CD1c-positive myeloid dendritic cell (primary cell): ENCODE results near the gene MCEE.
A peak's percentile ranks its signal among the peaks of the same experiment; 100 is the strongest.
"Not testable (repeated sequence)": the region's sequence is repeated elsewhere in the genome, so short reads cannot be mapped to it uniquely, and the experiment has no call there.

Experiments
- DNase-seq: peaks from one replicate; pipeline ENCODE4 v3.0.0-alpha.2; 2016; ENCODE audit errors: extremely low spot score

Gene MCEE

GRCh38 chr2:71126957-71127356, 3.1 kb downstream of the MCEE start:
- DNase-seq: no peak

GRCh38 chr2:71125506-71126294, 4.3 kb downstream of the MCEE start:
- DNase-seq: no peak

- DNase-seq: no peak
Measured at GRCh38 chr2:71122387-71123298, 7.4 kb downstream of the MCEE start.

GRCh38 chr2:71121479-71121878, 8.6 kb downstream of the MCEE start:
- no peak for DNase-seq

- no peak for DNase-seq
Measured at GRCh38 chr2:71120195-71120594, 9.8 kb downstream of the MCEE start.

- DNase-seq: no peak
Measured at GRCh38 chr2:71117063-71117462, 13.0 kb downstream of the MCEE start.

DNA sequence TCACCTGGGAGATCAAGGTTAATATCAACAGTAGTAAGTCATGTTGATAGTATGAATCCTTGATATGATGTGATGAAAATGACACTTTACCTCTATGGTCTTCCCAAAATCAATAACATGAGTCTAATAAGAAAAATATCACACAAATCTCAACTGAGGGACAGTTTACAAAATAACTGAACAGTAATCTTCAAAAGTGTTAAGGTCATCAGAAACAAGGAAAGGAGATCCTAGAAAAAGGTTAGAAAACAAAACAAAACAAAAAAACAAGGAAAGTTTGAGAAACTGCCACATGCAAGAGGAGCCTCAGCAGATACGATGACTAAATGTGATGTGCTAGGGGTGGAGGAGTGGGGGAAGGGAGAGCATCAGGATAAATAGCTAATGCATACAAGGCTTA, 16.2 kb downstream of the MCEE start:
- DNase-seq: no peak

- DNase-seq: no peak
Measured at GRCh38 chr2:71108091-71108490, 21.9 kb downstream of the MCEE start.

DNA sequence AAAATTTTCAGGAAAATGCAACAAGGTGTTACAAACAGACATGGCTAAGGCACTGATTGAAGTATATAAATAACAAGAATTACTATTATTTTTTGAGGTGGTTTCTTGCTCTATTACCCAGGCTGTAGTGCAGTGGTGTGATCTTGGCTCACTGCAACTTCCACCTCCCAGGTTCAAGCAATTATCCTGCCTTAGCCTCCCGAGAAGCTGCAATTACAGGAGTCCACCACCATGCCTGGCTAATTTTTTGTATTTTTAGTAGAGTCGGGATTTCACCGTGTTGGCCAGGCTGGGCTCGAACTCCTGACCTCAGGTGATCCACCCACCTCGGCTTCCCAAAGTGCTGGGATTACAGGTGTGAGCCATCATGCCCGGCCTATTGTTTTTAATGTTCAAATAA, 23.6 kb downstream of the MCEE start:
- DNase-seq: not testable (repeated sequence)

- no peak for DNase-seq
Measured at GRCh38 chr2:71103809-71104208, 26.2 kb downstream of the MCEE start.

DNA sequence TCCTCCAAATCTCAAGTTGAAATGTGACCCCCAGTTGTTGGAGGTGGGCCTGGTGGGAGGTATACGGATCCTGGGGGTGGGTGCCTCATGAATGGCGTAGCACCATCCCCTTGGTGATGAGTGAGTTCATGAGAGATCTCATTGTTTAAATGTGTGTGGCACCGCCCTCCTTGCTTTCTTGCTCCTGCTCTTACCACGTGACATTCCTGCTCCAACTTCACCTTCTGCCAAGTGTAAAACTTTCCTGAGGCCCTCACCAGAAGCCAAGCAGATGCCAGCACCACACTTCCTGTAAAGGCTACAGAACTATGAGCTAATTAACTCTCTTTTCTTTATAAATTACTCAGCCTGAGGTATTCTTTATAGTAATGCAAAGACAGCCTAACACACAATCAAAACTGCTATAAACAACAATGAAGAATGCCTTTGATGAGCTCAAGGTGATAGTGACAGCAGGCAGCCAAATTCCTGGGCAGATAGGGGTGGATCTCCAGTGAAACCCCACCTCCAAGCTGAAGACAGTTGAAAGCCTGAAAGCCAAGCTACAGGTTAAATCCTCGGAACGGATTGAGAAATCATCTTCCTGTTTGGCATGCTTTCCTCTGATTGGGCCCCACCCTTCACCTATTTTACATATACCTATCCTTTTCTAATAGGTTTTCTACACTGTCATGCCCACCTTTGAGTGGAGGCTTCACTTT, 26.9 kb downstream of the MCEE start:
- no peak for DNase-seq

GRCh38 chr2:71101656-71102055, 28.4 kb downstream of the MCEE start:
- DNase-seq: no peak

GRCh38 chr2:71100195-71100964, 29.6 kb downstream of the MCEE start:
- DNase-seq: peak; percentile 59

DNA sequence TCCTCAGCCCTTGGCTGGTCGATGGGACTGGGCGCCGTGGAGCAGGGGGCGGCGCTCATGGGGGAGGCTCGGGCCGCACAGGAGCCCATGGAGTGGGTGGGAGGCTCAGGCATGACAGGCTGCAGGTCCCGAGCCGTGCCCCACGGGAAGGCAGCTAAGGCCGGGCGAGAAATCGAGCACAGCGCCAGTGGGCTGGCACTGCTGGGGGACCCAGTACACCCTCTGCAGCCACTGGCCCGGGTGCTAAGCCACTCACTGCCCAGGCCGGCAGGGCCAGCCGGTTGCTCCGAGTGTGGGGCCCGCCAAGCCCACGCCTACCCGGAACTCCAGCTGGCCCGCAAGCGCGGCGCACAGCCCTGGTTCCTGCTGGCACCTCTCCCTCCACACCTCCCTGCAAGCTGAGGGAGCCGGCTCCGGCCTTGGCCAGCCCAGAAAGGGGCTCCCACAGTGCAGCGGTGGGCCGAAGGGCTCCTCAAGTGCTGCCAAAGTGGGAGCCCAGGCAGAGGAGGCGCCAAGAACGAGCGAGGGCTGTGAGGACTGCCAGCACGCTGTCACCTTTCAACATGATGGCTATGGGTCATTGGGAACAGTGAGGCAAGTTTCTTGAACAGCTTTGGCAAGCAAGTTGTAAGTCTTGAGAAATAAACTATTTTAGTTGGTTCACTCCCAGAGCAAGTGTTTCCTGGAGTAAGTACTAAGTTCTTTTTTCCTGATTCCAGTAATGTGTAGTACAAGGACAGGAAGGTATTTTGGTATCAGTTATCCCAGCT, 37.4 kb downstream of the MCEE start:
- DNase-seq: not testable (repeated sequence)

DNA sequence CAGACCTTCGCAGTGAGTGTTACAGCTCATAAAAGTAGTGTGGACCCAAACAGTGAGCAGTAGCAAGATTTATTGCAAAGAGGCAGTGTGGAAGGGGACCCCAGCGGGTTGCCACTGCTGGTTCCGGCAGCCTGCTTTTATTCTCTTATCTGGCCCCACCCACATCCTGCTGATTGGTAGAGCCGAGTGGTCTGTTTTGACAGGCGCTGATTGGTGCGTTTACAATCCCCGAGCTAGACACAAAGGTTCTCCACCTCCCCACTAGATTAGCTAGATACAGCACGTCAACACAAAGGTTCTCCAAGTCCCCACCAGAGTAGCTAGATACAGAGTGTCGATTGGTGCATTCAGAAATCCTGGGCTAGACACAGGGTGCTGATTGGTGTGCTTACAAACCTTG, 38.2 kb downstream of the MCEE start:
- DNase-seq: not testable (repeated sequence)

GRCh38 chr2:71089475-71089874, 40.6 kb downstream of the MCEE start:
- DNase-seq: not testable (repeated sequence)

DNA sequence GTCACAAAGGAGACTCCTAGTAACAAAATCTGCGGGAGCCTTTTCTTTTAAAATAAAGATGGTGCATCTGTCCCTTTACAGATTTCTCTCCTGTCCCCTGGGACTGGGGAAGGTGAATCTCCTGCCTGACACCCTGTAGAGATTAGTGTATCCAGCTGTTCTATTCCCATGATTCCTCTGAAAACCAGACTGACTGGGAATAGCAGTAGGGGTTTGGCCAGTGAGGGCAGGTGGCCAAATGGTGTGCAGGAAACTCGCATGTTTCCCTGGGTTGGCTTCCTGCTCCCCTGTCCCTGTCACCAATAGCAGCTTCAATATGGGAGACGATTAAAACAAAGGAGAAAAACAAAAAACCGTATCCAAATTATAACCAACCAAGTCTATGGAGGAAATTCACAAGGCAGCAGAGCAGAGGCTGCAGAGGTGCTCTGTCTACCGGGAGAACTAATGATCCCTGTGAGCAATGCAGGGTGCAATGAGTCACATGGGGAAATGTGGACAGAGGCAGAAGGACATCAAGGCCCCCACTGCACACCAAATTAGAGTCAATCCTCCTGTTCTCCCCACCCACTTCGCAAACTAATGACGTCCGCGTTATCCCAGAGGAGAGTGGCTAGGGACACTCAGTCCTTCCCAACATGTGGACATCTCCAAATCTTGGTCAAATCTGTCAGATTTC, 44.6 kb downstream of the MCEE start:
- not testable (repeated sequence) for DNase-seq

DNA sequence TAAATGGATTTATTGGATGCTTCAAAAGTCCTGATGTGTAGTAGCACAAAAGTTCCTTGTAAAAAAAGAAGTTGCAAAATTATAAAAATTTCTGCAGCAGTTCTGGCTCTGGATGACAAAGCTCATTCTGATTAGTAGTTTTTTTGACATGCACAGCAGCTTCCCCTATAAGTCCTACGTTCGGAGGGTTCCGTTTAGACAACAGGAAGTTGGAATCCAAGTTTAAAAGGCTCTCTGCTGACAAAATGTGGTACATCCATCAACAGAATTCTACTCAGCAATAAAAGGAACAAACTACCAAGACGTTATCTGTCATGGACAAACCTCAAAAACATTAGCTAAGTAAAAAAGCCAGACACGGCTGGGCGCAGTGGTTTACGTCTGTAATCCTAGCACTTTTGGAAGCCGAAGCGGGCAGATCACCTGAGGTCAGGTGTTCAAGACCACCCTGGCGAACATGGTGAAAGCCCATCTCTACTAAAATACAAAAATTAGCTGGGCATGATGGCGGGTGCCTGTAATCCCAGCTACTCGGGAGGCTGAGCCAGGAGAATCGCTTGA, 46.2 kb downstream of the MCEE start:
- not testable (repeated sequence) for DNase-seq

GRCh38 chr2:71083297-71083696, 46.7 kb downstream of the MCEE start:
- DNase-seq: not testable (repeated sequence)
